Chondrocyte (in vitro differentiated cells): ENCODE results near the gene CYP24A1. TPM values are rescaled to one million over a fixed set of nuclear protein-coding genes. Genes with fewer than 3 reads are reported as not detected.

Experiments
- DNase-seq: peaks from one replicate; pipeline ENCODE4 v3.0.0; 2021; ENCODE audit warnings: mixed read lengths, low spot score
- H3K27ac Mint-ChIP-seq: one replicate; pipeline ENCODE4 v1.8.0; 2021; ENCODE audit warnings: mild to moderate bottlenecking, moderate library complexity, mixed read lengths; ENCODE audit not compliant: unreplicated experiment
- H3K27me3 Mint-ChIP-seq: 2 replicates; pipeline ENCODE4 v1.8.0; 2021; ENCODE audit warnings: low read depth, mixed read lengths
- H3K36me3 Mint-ChIP-seq: 2 replicates; pipeline ENCODE4 v1.8.0; 2021; ENCODE audit warnings: low read depth, mixed read lengths
- H3K4me1 Mint-ChIP-seq: 2 replicates; pipeline ENCODE4 v1.8.0; 2021; ENCODE audit warnings: low read depth, mild to moderate bottlenecking, mixed read lengths
- H3K4me3 Mint-ChIP-seq: one replicate; pipeline ENCODE4 v1.8.0; 2021; ENCODE audit warnings: mild to moderate bottlenecking, moderate library complexity, mixed read lengths; ENCODE audit not compliant: unreplicated experiment
- H3K9me3 Mint-ChIP-seq: 2 replicates; pipeline ENCODE4 v1.8.0; 2021; ENCODE audit warnings: low read depth, mixed read lengths
- CTCF ChIP-seq: fragments of 200-600 bp; sonication (generic); IDR thresholded peaks from 2 replicates; pipeline ENCODE4 v1.5.0; 2021; ENCODE audit warnings: antibody characterized with exemption, mild to moderate bottlenecking, moderate library complexity
- total RNA-seq: library from RNA; stranded (reverse); gene quantifications from 3 replicates; pipeline ENCODE4 v1.2.1, GENCODE V29; 2021

CYP24A1 gene
- total RNA-seq, 1 donor from 2014 or later, result not detected

- H3K4me3 Mint-ChIP-seq, result no peak overlapping the region
- H3K36me3 Mint-ChIP-seq, result no peaks in the 10 kb centered on the region
- no peaks in the 10 kb centered on the region for H3K27me3 Mint-ChIP-seq
- H3K4me1 Mint-ChIP-seq, result no peaks in the 10 kb centered on the region
- no peak for DNase-seq
- no peak overlapping the region for H3K27ac Mint-ChIP-seq
- no peak for TF ChIP-seq CTCF
- H3K9me3 Mint-ChIP-seq, result no peaks in the 10 kb centered on the region
Measured at GRCh38 chr20:54113566-54113965, 60.2 kb downstream of the CYP24A1 start.

- Mint-ChIP-seq H3K36me3 (no peaks in the 10 kb centered on the region), H3K9me3 (no peaks in the 10 kb centered on the region), H3K27ac (no peak overlapping the region), H3K27me3 (no peaks in the 10 kb centered on the region), H3K4me3 (no peak overlapping the region), H3K4me1 (no peaks in the 10 kb centered on the region)
- no peak for TF ChIP-seq CTCF
- DNase-seq, result no peak
Measured at GRCh38 chr20:54112221-54112884, 61.4 kb downstream of the CYP24A1 start.

GRCh38 chr20:54111460-54111859 is 62.3 kb downstream of the CYP24A1 start:
- H3K4me3 Mint-ChIP-seq, result no peak overlapping the region
- no peak for TF ChIP-seq CTCF
- H3K9me3 Mint-ChIP-seq, result no peaks in the 10 kb centered on the region
- H3K4me1 Mint-ChIP-seq, result no peaks in the 10 kb centered on the region
- H3K27me3 Mint-ChIP-seq, result no peaks in the 10 kb centered on the region
- H3K36me3 Mint-ChIP-seq, result no peaks in the 10 kb centered on the region
- H3K27ac Mint-ChIP-seq, result no peak overlapping the region
- DNase-seq, result no peak

- Mint-ChIP-seq H3K4me3 (no peak overlapping the region), H3K27ac (no peak overlapping the region), H3K36me3 (no peaks in the 10 kb centered on the region), H3K9me3 (no peaks in the 10 kb centered on the region), H3K4me1 (no peaks in the 10 kb centered on the region), H3K27me3 (no peaks in the 10 kb centered on the region)
- no peak for TF ChIP-seq CTCF
- DNase-seq, result no peak
Measured at GRCh38 chr20:54110457-54110856, 63.3 kb downstream of the CYP24A1 start.

GRCh38 chr20:54110041-54110440 is 63.7 kb downstream of the CYP24A1 start:
- Mint-ChIP-seq H3K27ac (no peak overlapping the region), H3K27me3 (no peaks in the 10 kb centered on the region), H3K36me3 (no peaks in the 10 kb centered on the region), H3K4me3 (no peak overlapping the region), H3K4me1 (no peaks in the 10 kb centered on the region), H3K9me3 (no peaks in the 10 kb centered on the region)
- no peak for DNase-seq
- no peak for TF ChIP-seq CTCF
